GM18519 (cell line): ENCODE results near the gene SOCS7.
A peak's percentile ranks its signal among the peaks of the same experiment; 100 is the strongest.

ENCODE experiments used
- ATAC-seq: cut with Tn5 transposase; IDR thresholded peaks from one replicate; pipeline ENCODE4 v1.9.1; 2021; ENCODE audit warnings: mild to moderate bottlenecking, moderate library complexity; ENCODE audit not compliant: unreplicated experiment, low FRiP score

SOCS7 gene, protein sequence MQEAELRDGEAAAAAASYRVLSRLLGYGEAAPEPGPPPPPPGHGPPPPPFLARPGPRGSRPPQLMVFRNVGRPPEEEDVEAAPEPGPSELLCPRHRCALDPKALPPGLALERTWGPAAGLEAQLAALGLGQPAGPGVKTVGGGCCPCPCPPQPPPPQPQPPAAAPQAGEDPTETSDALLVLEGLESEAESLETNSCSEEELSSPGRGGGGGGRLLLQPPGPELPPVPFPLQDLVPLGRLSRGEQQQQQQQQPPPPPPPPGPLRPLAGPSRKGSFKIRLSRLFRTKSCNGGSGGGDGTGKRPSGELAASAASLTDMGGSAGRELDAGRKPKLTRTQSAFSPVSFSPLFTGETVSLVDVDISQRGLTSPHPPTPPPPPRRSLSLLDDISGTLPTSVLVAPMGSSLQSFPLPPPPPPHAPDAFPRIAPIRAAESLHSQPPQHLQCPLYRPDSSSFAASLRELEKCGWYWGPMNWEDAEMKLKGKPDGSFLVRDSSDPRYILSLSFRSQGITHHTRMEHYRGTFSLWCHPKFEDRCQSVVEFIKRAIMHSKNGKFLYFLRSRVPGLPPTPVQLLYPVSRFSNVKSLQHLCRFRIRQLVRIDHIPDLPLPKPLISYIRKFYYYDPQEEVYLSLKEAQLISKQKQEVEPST

DNA sequence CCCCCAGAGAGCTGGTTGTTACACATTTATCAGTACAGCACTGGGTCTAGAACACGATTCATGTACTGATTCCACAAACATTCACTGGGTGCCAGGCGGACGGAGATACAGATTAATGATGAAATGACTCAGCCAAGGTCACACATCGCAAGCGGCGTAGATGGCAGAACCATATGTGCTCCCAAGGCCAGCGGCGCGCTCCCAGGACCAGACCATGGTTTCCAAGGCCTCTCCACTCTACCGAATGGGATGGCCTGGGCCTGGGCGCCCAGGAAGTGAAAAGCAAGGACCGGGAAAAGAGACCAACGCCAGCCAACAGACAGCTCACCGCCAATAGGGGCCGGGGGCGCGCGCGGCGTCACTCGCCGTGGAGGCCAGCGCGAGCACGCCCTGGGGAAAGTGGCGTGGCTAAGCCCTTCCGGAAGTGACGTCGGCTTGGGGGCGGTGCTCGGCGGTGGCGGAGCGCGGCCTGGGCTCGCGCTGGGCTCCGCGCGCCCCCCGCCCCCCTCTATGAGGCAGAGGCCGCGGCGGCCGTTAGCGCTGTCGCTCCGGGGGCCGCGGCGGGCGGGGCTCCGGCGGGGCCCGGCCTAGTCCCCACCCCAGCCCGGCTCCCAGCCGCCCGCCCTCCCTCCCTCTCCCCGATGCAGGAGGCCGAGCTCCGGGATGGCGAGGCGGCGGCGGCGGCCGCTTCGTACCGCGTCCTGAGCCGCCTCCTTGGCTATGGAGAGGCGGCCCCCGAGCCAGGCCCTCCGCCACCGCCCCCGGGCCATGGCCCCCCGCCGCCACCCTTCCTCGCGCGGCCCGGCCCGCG lies at the start of gene SOCS7:
Gene SOCS7, plus strand, starts transcription at position 433 of the 811 bp plus-strand sequence. Its CDS starts 209 bp downstream, at position 642.
- ATAC-seq: peak; percentile 66

DNA sequence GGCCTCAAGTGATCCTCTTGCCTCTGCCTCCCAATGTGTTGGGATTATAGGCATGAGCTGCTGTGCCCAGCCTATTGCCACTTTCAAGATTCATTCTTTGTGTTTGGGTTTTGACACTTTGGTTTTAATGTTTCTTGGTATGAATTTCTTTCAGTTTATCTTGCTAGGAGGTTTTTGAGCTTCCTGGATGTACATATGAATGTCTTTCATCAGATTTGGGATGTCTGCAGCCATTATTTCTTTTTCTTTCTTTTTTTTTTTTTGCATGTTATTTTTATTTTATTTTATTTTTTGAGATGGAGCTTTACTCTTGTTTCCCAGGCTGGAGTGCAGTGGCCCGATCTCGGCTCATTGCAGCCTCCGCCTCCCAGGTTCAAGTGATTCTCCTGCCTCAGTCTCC lies 36.1 kb upstream of the SOCS7 start:
- no peak for ATAC-seq

DNA sequence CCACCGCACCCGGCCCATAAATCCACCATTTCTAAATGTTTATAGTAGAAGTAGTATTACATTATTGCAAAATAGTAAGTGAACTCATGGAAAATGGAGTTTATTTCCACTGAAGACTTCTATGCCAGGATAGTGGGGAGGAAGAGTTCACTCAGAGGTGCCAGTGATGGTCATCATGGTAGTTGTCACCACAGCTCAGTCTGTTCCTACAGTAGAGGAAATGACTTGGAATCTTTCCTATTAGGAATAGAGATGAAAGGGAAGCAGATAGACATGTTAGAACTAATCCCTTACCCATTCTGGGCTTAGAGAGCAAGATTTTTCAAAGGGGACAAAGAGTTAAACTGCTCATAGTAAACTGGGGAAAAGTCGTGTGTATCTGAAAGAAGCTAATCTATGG lies 34.6 kb upstream of the SOCS7 start:
- no peak for ATAC-seq

DNA sequence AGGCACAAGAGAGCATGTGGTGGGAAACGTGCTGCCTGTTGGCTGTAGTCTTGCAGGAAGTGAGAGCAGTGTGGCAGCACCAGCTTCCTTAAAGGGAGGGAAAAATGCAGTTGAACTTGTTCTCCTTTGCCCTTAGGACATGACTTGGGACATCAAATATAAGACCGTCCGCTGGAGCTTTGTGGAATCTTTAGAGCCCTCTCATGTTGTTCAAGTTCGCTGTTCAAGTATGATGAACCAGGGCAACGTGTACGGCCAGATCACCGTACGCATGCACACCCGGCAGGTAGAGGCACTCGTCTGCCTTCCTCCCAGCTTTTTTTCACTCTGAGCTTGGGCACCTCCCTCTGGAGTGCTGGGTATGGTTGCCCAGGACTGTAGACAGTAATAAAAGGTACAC lies 31.2 kb upstream of the SOCS7 start:
- no peak for ATAC-seq

DNA sequence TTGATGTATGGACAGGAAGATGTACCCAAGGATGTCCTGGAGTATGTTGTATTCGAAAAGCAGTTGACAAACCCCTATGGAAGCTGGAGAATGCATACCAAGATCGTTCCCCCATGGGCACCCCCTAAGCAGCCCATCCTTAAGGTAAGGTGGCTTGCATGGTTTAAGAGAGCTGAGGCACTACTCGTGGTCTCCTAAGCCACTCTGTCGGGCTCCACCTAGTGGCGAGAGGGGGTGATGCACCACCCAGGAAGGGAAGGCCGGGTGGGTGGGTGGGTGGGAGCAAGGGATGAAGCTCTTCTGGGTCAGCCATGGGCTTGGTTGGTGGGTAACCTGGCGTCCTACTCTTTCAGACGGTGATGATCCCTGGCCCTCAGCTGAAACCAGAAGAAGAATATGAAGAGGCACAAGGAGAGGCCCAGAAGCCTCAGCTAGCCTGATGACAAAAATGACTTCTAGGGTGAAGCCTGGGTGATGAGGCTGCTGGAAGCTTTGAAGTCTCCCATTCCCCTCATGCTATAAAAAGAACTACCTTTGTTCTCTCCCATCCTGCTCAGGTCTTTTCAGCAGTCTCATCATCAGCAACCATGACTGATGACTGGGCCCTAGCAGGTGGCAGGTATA lies 29.4 kb upstream of the SOCS7 start:
- ATAC-seq: no peak

DNA sequence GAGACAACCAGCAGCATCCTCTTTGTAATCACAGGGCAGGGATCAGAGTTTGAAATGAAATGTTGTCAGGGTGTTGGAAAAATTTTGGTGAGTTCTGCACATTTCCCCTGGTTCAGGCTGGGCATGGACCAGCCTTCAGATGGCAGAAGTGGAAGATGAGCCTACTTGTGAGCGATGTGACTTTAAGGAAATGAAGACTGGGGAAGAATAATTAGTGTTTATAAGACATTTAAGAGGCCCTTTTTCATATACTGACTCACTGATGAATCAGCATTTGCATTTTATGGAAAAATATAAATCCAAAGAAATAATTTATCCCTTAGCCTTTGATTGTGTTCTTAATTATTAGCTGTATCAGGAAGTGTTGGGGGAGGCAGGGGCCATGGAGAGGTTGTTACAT lies 28.7 kb upstream of the SOCS7 start:
- ATAC-seq: no peak

DNA sequence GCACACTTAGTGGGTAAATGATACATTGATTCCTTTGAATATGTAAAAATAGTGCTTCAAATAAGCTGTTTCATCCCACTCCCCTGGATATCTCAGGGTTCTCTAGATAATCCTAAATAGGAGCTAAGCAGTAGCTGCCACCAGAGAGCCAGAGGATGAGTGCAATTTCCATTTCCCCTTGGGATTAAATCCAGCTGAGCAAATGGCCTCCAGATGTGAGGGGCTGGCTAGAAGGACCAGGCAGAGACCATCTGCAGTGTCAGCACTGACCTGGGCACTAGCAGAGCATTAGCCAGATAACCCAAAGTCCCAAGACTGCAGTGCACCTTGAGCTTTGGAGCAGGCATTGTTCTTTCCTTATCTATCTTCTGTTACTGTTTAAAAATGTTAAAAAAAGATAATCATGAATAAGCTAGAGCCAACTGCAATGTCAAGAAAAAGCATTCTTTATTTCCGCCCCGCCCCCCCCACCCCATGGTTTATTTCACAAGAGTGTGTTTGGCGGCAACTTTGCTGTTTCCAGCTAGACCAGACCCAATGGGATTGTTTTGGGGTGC lies 27.4 kb upstream of the SOCS7 start:
- ATAC-seq: no peak

DNA sequence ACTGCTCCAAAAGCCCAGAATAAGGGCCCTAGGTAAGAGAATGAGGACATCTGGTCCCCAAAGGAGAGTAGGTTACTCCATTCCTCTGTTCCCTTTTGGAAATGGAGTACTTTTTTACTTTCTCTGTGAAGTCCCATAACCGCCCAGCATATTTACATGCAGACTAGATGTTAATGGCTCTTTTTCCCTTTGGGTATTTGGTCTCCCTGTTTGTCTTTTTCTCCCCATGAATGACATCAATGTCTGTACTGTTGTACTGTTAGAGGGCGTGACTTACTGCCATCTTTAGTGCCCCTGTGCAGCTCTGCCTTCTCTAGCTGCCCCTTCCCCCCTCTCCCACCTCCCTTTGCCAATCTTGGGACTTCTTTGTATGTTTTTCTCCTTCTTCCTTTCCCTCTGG lies 26.9 kb upstream of the SOCS7 start:
- ATAC-seq: no peak

DNA sequence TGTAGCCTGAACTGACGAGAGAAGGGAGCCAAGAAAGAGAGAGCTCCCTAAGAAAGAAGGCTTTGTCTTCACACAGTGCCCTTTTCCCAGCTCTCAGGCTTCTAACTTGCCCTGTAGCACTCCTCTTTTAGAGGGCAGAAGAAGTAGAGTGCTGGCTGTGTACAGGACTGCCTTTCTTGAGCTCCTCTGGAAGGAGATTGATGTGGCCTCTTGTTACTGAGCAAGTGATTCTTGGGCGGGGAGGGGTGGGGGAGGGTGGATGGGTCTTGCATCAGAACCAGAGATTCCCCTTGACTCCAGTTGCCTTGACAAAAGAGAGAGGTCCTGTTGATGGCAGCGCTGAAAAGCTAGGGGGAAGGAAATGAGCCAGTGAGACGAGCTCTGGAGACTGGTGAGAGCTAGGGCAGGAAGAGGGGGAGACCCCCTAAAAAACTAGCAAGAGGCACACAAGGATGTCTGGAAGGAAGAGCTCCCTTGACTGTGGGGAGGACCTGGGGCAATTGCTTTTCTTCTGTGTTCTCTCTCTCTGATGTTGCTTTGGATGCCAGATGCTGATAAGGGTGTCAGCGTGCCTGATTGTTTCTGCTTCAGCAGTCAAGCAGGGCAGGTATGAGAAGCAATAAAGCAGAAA lies 26.3 kb upstream of the SOCS7 start:
- ATAC-seq: no peak

DNA sequence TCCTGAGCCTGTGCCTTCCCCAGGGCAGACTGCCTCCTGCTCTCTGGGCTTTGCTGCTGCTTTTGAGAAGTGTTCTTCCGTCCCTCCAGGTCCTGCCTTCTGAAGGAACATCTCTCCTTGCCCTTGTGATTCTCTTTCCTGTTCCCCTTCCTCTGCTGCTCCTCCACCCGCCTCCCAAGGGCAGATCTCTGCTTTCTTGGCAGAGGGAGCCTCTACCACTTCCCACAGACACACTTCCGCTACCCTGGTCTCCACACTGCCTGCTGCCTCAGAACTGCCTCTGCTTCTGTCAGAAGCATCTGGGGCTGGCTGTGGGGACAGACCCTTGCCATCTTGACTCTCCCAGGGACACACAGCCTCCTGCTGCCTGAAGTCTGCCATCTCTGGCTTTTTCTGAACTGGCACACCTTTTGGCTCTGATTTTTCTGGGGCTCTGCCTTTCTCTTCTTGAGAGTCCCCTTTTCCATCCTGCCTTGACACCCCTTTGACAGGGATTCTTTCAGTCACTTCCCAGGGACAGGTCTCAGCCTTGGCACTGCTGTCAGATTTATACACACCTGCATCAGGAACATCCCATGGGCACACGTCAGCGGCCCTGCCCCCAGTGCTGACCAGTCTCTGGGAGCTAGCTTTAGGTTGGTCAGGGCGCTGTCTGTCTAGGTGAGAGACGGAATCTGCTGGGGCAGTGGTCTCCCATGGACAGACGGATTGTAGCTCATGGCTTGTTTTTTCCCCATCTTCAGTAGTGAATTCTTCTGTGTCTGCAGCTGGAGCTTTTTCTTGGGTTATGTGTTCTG lies 24.4 kb upstream of the SOCS7 start:
- no peak for ATAC-seq

DNA sequence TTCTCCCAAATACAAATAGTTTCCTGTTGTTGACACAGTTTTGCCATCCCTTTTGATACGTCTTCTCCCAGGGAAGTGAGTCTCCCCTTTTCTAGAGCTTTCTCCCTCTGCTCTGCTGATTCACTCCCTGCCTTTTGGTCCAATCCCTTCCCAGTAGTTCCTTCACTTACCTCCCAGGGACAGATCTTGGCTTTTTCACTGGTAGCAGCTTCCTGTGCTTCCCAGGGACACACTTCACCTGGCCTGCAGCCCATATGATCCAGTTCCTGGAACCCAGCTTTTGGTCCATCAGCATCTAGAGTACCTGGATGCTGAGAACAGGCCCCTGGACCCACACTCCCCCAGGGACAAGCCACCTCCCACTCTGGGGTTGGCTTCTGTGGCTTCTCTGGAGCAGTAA lies 23.7 kb upstream of the SOCS7 start:
- no peak for ATAC-seq

DNA sequence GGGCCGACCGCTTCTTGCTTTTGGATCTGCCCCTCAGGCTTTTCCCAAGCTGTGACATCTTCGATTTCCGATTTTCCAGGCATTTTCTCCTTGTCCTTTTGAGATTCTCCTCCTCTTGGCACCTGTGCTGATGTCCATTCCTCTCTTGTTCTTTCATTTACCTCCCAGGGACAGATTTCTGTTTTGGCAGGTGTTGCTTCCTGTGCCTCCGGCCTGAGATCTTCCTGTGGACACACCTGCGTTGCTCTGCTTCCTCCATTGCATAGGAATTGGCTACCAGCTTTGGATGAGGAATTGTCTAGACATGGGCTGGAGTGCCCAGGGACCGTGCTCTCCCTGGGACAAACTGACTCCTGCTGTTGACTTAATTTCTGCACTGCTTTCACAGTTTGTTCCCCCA lies 23.0 kb upstream of the SOCS7 start:
- no peak for ATAC-seq

DNA sequence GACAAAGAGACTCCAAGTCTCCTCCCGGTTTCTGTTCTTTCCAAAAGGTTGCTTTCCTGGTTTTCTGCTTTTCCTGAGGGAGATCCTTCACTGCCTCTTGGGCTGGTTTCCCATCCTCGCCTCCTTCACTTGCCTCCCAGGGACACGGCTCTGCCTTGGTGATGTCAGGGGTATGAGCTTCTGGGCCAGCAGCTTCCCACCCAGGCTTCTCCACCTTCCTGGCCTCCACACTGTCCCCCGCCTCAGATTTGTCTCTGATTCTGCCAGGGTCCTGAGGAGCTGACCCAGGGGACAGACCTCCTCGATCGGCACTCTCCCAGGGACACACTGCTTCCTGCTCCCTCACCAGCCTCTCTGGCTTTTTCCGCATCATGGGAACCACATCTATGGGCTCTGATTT lies 22.4 kb upstream of the SOCS7 start:
- ATAC-seq: no peak

DNA sequence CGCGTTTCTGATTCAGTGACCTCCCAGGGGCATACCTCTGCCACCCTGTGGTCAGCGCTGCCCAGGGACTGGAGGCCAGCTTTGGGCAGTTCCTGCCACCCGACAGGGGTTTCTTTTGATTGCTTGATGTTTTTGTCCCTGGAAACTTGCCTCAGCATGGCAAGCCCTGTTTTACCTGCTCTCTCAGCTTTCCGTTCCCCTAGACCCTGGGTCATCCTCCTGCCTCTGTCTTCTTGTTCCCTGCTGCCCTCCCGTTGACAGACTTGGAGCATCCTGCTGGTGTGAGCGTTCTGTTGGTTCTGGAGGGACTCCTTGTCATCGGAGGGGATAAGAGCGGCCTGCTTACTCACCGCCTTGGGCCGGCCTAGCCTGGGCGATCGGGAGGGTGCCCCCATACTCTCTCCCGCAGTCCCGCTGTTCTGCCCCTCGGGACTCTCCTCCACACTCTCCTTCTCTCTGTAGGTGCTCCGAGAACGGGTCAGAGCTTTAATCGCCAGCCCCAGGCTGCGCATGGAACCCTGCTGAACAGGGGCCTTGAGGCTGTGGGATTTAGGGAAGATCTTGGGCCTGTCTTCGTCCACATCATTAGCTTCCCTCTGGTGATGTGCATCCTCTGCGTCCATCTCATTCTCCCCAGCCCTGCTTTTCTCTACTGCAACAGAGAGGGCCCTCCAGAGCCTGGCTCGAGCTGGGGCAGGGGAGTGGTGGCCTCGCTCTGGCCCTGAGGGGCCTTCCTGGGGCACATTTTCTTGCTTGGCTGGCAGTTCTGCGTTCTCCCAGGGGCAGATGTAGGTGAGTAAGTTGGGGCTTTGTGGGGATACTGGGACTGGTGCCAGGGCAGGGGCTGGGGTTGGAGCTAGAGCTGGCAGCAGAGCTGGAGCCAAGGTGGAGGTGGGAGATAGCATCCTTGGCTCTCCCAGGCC lies 21.6 kb upstream of the SOCS7 start:
- no peak for ATAC-seq

DNA sequence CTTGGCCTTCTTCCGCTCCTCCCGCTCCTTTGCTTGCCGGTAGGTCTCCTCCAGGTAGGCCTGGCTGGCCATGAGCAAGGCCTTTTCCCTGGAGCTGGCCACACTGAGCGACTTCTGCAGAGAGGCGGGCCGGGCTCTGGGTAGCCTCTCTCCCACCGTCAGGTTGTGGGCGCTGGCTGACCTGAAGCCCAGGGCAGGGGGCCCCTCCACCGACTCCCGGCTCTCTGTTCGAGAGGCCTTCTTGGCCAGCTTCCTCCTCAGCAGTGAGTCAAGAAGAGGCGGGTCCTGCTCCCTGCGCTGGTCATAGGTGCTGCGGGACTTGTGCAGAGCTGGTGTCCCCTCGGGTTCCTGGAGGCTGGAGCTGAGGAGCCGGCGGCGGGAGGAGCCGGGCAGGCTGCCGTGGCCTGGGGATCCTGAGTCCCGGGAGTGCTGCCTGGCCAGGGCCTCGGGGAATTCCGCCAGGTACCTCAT lies 20.7 kb upstream of the SOCS7 start:
- no peak for ATAC-seq

DNA sequence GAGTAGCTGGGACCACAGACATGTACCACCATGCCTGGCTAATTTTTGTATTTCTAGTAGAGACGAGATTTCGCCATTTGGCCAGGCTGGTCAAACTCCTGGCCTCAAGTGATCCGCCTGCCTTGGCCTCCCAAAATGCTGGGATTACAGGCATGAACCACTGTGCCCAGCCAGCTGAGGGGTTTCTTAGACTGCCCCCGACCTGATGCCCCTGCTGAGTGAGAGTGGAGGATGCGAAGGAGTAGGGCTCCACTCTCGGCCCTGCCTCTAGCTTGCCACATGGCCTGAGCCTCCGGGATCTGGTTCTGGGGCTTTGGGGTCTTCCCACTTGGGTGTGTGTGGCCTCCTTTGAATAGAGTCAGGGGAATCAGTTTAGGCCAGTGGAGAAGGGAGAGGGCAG lies 18.9 kb upstream of the SOCS7 start:
- no peak for ATAC-seq

DNA sequence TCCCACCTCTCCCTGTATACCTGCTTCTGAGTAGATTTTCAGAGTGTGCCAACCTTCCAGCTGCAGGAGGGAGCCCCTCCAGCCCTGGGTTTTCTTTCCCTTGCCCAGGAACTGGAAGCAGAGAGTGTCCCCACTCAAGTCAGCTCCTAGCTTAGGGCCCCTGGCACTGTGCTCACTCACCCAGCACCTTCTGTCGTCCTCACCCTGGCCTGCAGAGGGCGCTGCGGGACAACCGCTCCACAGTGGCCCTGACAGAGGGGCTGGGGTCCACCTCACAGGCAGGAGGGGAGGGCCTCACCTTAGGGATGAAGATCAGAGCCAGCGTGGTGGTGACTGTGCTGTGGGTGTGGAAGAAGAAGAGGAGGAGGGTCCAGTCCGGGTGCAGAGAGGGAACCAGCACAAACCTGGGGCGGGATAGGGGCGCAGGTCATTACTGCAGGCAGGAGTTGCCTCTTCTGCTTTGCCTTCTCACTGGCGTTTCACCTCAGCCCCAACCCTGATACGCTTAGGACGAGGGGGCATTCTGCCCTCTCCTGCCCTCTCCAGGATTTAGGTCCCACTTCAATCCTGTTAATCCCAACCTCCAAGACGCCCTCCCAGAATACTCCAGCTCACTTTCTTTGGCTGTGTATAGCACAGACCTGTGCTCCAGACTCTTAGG lies 17.9 kb upstream of the SOCS7 start:
- no peak for ATAC-seq
